Progenitor cell of endocrine pancreas (in vitro differentiated cells): Measurements from ENCODE around the gene ZNF682. TPM values are rescaled to one million over a fixed set of nuclear protein-coding genes. Genes with fewer than 3 reads are reported as not detected.

Experiments used
- DNase-seq: peaks from one replicate; pipeline ENCODE4 v3.0.0; 2021; ENCODE audit warnings: low spot score; ENCODE audit not compliant: unreplicated experiment
- H3K27ac Mint-ChIP-seq: 2 replicates; pipeline ENCODE4 v1.8.0; 2021; ENCODE audit warnings: mild to moderate bottlenecking, moderate library complexity, mixed read lengths
- H3K27me3 Mint-ChIP-seq: 2 replicates; pipeline ENCODE4 v1.8.0; 2021; ENCODE audit warnings: mixed read lengths
- H3K36me3 Mint-ChIP-seq: 2 replicates; pipeline ENCODE4 v1.8.0; 2022; ENCODE audit warnings: mixed read lengths; ENCODE audit not compliant: insufficient read depth
- H3K4me1 Mint-ChIP-seq: 2 replicates; pipeline ENCODE4 v1.8.0; 2021; ENCODE audit warnings: low read depth, mixed read lengths
- H3K4me3 Mint-ChIP-seq: 2 replicates; pipeline ENCODE4 v1.8.0; 2021; ENCODE audit warnings: low read depth, mild to moderate bottlenecking, moderate library complexity, mixed read lengths
- H3K9me3 Mint-ChIP-seq: 2 replicates; pipeline ENCODE4 v1.8.0; 2021; ENCODE audit warnings: low read depth, mixed read lengths
- CTCF ChIP-seq: fragments of 200-600 bp; sonication (generic); IDR thresholded peaks from one replicate; pipeline ENCODE4 v1.5.0; 2021; ENCODE audit warnings: antibody characterized with exemption, mild to moderate bottlenecking; ENCODE audit not compliant: unreplicated experiment
- total RNA-seq: library from RNA; stranded (reverse); gene quantifications from 2 replicates; pipeline ENCODE4 v1.2.1, GENCODE V29; 2021

ZNF682 gene
- total RNA-seq, 1 donor from 2014 or later, result 20.5 TPM

- Mint-ChIP-seq H3K27me3 (no peaks in the 10 kb centered on the region), H3K9me3 (no peaks in the 10 kb centered on the region), H3K4me1 (no peaks in the 10 kb centered on the region), H3K36me3 (no peaks in the 10 kb centered on the region), H3K27ac (peak overlapping the region; percentile 47), H3K4me3 (no peak overlapping the region)
- no peak for TF ChIP-seq CTCF
- DNase-seq, result no peak
Measured at GRCh38 chr19:19955208-19955607, 84.1 kb downstream of the ZNF682 start.

Other genes starting within 250 kb of the ZNF682 start
- 18.6 and 22.0 TPM in 2 replicates for gene ZNF506, start 217.8 kb downstream of the ZNF682 start, total RNA-seq
- gene ZNF253, start 173.6 kb downstream of the ZNF682 start, total RNA-seq, result 50.0 and 59.4 TPM in 2 replicates
- 36.5 and 40.7 TPM in 2 replicates for gene ZNF93, start 138.6 kb downstream of the ZNF682 start, total RNA-seq
- gene ZNF90, start 38.5 kb upstream of the ZNF682 start, total RNA-seq, result 48.0 and 53.8 TPM in 2 replicates
- 29.6 and 31.8 TPM in 2 replicates for gene ZNF486, start 127.7 kb upstream of the ZNF682 start, total RNA-seq